Right lobe of liver (tissue), 4 donors: ENCODE measurements around the gene MFSD6L.

ENCODE experiments used
- POLR2A ChIP-seq: fragments of 450-650 bp; IDR thresholded peaks from one replicate; pipeline ENCODE4 v1.6.1; 2017; ENCODE audit warnings: antibody characterized with exemption, mild to moderate bottlenecking
- TF ChIP-seq, protein P1 (sequence below), 4 donors: fragments of 200-600 bp in 3 of 4; fragments of 450-650 bp in 1 of 4; IDR thresholded peaks; one replicate each; pipeline versions ENCODE4 v1.5.1 to v1.8.0; 2016 to 2022; ENCODE audit warnings: antibody characterized with exemption in 4 of 4, mild to moderate bottlenecking in 2 of 4
- donor health status: DM: no; HTN: no; CAD: no.
- donor health status: DM: no; HTN: no; CAD: no.
- donor health status: DM: no; HTN: yes; CAD: no.

DNA sequence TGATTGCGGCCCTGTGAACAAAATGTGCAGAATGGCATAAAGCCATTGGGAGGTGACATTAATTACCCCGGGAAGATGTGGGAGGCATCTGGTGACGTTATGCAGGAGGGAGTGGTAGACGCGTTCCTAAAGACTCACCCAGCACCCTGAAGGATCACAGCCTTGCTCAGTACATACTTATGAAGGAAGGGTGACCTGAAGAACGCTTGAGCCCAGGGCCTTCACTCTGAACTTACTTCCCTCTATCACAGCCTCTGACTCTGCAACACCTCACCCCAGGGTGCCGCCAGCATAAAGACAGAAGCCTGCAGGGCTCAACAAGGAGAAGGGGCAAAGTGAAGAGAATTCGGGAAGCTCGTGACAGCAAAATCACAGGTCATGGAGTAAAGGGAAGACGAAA, 9.4 kb downstream of the MFSD6L start:
- TF ChIP-seq, protein P1, sequence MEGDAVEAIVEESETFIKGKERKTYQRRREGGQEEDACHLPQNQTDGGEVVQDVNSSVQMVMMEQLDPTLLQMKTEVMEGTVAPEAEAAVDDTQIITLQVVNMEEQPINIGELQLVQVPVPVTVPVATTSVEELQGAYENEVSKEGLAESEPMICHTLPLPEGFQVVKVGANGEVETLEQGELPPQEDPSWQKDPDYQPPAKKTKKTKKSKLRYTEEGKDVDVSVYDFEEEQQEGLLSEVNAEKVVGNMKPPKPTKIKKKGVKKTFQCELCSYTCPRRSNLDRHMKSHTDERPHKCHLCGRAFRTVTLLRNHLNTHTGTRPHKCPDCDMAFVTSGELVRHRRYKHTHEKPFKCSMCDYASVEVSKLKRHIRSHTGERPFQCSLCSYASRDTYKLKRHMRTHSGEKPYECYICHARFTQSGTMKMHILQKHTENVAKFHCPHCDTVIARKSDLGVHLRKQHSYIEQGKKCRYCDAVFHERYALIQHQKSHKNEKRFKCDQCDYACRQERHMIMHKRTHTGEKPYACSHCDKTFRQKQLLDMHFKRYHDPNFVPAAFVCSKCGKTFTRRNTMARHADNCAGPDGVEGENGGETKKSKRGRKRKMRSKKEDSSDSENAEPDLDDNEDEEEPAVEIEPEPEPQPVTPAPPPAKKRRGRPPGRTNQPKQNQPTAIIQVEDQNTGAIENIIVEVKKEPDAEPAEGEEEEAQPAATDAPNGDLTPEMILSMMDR (IDR thresholded peaks at IDR 0.05) = no peak
- TF ChIP-seq POLR2A = no peak
